ENCODE results near the gene NOD2. TPM values are rescaled to one million over a fixed set of nuclear protein-coding genes. Genes with fewer than 3 reads are reported as not detected.

NOD2 gene
- total RNA-seq (2021; fragmentation: NEBNext Ultra II Directional; extraction: Animal tissue kit (Norgen Biotek cat#: 25700)), result not detected
- long read RNA-seq, result 0 reads

DNA sequence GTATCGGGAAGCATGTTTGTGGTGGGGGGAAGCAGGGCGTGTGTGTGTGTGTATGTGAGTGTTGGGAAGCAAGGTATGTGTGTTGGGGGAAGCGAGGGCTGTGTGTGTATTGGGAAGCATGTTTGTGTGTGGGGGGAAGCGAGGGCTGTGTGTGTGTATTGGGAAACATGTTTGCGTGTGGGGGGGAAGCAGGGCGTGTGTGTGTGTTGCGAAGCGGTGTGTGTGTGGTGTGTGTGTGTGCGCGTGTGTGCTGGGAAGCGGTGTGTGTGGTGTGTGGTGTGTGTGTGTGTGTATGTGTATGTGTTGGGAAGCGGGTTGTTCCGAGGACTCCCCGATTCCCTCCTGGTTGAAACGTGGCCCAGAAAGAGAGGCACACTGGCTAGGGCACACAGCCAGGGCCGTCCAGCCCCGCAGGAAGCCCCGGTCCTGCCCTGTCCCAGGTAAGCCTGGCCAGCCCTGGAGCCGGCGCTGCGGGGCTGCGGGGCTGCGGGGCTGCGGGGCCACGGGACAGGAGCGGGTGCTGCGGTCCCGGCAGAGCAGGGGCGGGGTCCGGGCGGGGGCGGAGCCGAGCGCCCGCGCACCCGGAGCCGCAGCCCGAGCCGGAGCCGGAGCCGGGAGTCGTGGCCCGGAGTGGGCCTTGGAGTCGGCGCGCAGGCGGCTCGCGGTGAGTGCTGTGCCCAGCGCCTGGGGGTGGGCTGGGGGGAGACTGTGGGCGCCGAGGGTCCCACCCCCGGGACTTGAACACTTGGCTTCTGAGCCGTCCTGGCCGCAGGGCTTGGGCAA, at the start of gene NOD2:
NOD2 (plus strand) TSS at position 608 of the 783 bp plus-strand sequence. CDS start 5,890 bp downstream, outside the sequence.
- Mint-ChIP-seq H3K9me3 (no peaks in the 10 kb centered on the region), H3K27me3 (ENCODE audit: insufficient read depth) (peaks cover 22% of the 10 kb centered on the region), H3K4me3 (peak within 1 kb of the TSS; percentile 34; the same call in 1 of the 2 replicates), H3K4me1 (ENCODE audit: low read depth) (peaks cover 7% of the 10 kb centered on the region), H3K36me3 (ENCODE audit: low read depth) (no peaks in the 10 kb centered on the region), H3K27ac (no peak within 1 kb of the TSS)
- DNase-seq, result no peak
- TF ChIP-seq, protein P1, sequence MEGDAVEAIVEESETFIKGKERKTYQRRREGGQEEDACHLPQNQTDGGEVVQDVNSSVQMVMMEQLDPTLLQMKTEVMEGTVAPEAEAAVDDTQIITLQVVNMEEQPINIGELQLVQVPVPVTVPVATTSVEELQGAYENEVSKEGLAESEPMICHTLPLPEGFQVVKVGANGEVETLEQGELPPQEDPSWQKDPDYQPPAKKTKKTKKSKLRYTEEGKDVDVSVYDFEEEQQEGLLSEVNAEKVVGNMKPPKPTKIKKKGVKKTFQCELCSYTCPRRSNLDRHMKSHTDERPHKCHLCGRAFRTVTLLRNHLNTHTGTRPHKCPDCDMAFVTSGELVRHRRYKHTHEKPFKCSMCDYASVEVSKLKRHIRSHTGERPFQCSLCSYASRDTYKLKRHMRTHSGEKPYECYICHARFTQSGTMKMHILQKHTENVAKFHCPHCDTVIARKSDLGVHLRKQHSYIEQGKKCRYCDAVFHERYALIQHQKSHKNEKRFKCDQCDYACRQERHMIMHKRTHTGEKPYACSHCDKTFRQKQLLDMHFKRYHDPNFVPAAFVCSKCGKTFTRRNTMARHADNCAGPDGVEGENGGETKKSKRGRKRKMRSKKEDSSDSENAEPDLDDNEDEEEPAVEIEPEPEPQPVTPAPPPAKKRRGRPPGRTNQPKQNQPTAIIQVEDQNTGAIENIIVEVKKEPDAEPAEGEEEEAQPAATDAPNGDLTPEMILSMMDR (IDR thresholded peaks at IDR 0.05), result no peak

DNA sequence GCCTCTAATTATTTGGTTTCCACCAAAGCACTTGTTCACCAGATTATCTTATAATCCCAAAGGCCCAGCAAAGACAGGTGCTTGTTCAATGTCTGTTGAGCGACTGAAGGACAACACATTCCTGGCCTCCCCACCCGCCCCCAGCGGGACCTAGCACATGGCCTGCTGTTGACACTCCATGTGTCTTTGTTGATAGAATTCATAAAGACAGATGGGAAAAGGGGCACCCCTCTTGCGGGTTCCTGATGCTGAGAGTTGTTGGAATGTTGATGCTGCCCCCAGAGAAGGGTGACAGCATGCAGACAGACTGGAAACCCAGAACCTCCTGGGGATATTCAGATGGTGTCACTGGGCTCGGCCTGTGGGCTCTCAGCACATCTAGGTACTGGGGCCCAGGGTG, 49.2 kb upstream of the NOD2 start:
- Mint-ChIP-seq H3K9me3 (no peaks in the 10 kb centered on the region), H3K27ac (no peak overlapping the region), H3K27me3 (ENCODE audit: insufficient read depth) (peaks cover 42% of the 10 kb centered on the region), H3K4me1 (ENCODE audit: low read depth) (no peaks in the 10 kb centered on the region), H3K36me3 (ENCODE audit: low read depth) (no peaks in the 10 kb centered on the region), H3K4me3 (no peak overlapping the region)
- DNase-seq, result no peak
- TF ChIP-seq, protein P1 (IDR thresholded peaks at IDR 0.05), result no peak

DNA sequence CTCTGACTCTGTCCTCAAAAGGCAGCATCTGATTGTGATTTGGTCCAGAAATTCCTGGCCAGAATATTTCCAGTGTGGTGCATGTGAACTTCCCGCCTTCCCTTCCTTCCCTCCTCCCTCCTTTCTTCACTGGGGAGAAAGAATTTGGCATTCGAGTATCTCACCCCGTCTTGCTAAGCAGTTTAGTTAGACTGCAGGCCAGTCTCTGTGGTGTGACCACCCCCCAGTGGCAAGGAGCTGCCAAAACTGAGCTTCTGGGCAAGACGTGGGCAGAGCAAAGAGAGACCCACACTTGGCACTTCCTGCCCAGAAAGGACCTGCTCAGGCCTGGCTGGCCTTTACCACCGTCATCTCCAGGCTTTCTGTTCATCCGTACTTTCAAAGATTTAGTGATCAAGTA, 48.7 kb upstream of the NOD2 start:
- H3K36me3 Mint-ChIP-seq (ENCODE audit: low read depth), result no peaks in the 10 kb centered on the region
- TF ChIP-seq, protein P1 (IDR thresholded peaks at IDR 0.05), result peak; percentile 55
- DNase-seq, result no peak
- H3K27ac Mint-ChIP-seq, result no peak overlapping the region
- H3K27me3 Mint-ChIP-seq (ENCODE audit: insufficient read depth), result peaks cover 42% of the 10 kb centered on the region
- H3K9me3 Mint-ChIP-seq, result no peaks in the 10 kb centered on the region
- no peak overlapping the region for H3K4me3 Mint-ChIP-seq
- no peaks in the 10 kb centered on the region for H3K4me1 Mint-ChIP-seq (ENCODE audit: low read depth)

DNA sequence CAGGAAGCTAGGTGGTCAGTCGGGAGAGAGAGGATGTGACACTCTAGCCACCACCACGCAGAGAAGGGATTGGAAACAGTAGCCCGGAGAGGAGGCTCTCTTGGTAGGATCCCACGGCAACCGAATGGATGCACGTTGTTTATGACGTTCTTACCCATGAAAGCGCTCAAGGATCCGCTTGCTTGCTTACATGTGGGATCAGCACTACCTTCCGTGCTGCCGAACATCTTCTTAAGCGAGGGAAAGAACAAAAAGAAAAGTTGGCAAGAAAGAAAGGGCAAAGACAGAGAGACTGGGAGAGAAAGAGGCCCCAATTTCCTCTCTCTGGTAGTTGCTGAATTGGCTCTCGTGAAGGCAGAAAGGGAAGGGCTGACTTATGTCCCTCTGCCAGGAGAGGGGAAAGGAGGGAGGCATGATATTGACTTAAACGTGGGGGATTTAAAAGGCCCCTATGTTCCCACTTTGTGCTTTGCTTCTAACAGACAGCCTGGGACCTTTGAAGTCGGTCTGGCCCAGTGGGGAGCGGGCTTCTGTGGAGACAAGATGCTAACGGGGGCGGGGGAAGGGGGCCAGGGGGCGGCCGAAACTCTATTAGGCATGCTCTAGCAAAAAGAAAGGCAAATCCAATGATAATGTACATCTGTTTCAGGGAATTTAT, 47.7 kb upstream of the NOD2 start:
- Mint-ChIP-seq H3K9me3 (no peaks in the 10 kb centered on the region), H3K36me3 (ENCODE audit: low read depth) (no peaks in the 10 kb centered on the region), H3K27me3 (ENCODE audit: insufficient read depth) (peaks cover 41% of the 10 kb centered on the region), H3K4me1 (ENCODE audit: low read depth) (no peaks in the 10 kb centered on the region), H3K4me3 (no peak overlapping the region), H3K27ac (no peak overlapping the region)
- TF ChIP-seq, protein P1 (IDR thresholded peaks at IDR 0.05), result no peak
- DNase-seq, result no peak

DNA sequence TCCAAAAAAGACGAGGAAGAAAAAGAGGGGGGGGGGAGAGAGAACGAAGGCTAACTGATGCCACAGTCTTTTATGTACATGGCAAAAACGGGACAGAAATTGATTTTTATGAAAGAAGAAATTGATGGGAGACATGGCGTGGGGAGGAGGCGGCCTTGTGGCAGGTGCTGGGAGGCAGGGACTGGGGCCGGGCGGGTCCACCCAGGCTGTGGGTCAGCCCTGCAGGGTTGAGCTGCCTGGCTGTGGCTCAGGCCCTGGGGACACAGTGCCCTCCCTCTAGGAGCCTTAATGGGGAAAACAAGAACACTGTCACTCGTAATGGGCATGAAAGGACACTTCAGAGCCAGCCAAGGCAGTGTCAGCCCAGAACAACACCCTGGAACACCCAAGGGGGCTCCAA, 47.1 kb upstream of the NOD2 start:
- TF ChIP-seq, protein P1 (IDR thresholded peaks at IDR 0.05), result no peak
- peaks cover 36% of the 10 kb centered on the region for H3K27me3 Mint-ChIP-seq (ENCODE audit: insufficient read depth)
- no peaks in the 10 kb centered on the region for H3K36me3 Mint-ChIP-seq (ENCODE audit: low read depth)
- H3K4me3 Mint-ChIP-seq, result no peak overlapping the region
- no peak overlapping the region for H3K27ac Mint-ChIP-seq
- H3K9me3 Mint-ChIP-seq, result no peaks in the 10 kb centered on the region
- no peak for DNase-seq
- no peaks in the 10 kb centered on the region for H3K4me1 Mint-ChIP-seq (ENCODE audit: low read depth)
